Measurements from ENCODE around the gene NUAK2.
"Not testable (repeated sequence)": the region's sequence is repeated elsewhere in the genome, so short reads cannot be mapped to it uniquely, and the experiment has no call there.

Gene NUAK2

GRCh38 chr1:205321162-205321958, at the start of gene NUAK2:
Gene NUAK2, minus strand, starts transcription at chr1:205321745. Its CDS starts 117 bp downstream, at chr1:205321628.
- in situ Hi-C loops (cut with MboI; ENCODE audit: low sequenced_read_pairs): loop anchor here (5.0 kb wide), 1 partner anchor 39 kb away; no protein-coding TSS in a partner anchor

GRCh38 chr1:205370780-205371179, 49.2 kb upstream of the NUAK2 start:
- in situ Hi-C loops (cut with MboI; ENCODE audit: low sequenced_read_pairs): no loop called here

DNA sequence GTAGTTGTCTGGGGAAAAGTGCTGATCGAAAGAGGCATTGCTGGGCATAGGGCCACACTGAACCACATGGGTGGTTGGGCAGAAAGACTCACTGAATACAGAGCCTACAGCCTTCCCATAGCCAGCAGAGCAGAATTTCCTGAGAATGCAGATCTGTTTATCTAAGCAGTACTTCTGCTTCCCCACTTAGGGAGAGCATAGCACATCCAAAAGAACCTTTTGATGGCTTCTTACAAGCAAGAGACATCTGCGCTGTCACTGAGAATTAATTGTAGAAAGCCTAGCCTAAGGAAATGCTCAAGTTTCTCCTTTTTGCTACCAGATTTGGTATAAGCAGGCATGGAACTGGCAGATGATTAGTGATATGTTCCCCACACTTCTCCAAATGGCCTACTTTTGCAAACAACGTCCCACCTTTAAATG, 48.2 kb upstream of the NUAK2 start:
- in situ Hi-C loops (cut with MboI; ENCODE audit: low sequenced_read_pairs): no loop called here

GRCh38 chr1:205368478-205368877, 46.9 kb upstream of the NUAK2 start:
- in situ Hi-C loops (cut with MboI; ENCODE audit: low sequenced_read_pairs): no loop called here

- in situ Hi-C loops (cut with MboI; ENCODE audit: low sequenced_read_pairs): no loop called here
Observed at GRCh38 chr1:205365945-205366463, 44.5 kb upstream of the NUAK2 start.

- in situ Hi-C loops (cut with MboI; ENCODE audit: low sequenced_read_pairs): not testable (repeated sequence)
Observed at GRCh38 chr1:205365086-205365485, 43.5 kb upstream of the NUAK2 start.

DNA sequence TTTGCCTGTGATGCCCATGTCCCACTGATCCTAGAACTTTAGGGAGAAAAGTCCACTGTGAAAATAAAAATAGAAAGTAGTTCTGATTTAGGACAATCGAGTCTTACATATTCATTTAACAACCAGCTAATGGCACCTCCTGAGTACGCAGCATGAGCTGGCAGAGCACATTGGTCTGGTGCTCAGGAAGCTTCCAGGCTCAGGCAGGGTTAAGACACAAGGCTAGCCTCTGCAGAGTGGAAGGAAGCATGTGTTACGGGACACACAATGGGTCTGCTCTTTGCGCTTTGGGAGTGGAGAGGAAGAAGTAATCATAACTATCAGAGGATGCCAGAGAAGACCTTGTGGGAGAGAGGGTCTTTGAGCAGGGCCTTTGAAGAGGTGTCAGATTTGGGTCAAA, 39.3 kb upstream of the NUAK2 start:
- in situ Hi-C loops (cut with MboI; ENCODE audit: low sequenced_read_pairs): no loop called here

DNA sequence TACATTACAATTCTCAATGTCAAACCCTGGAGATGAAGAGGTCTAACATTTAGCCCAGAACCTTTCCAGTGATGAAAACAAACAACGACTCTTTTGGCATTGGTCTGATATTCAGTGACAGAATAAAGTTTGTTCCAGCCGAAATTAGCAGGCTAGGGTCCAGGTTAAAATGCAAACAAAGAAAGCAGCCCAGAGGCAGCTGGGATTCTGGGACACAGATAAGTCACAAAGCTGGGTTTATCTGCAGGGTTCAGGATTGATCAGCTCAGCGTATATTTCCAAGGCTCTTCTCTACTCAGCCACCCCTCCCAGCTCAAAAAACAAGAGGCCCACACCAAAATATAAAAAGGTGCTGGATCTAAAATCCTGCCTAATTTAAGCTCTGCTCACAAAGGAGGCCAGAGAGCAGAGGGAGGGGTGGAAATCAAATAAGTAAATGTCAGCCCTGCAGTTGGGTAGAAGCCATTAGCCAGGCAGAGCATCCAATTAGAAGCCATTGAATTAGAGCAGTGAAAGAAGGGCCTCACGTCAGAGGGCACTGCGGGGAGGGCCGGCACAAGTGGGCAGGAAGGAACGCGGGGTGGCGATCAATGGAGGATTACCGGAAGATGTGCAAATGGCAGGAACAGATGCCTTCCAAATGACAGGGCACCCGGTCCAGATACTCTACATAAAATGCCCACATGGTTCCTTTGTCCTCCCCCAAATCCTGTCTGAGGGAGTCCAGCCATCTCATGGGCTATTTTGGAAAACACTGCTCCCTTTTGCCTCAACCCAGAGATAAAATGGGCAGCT, 38.4 kb upstream of the NUAK2 start:
- in situ Hi-C loops (cut with MboI; ENCODE audit: low sequenced_read_pairs): loop anchor here (10.0 kb wide), 1 partner anchor 165 kb away; no protein-coding TSS in a partner anchor

DNA sequence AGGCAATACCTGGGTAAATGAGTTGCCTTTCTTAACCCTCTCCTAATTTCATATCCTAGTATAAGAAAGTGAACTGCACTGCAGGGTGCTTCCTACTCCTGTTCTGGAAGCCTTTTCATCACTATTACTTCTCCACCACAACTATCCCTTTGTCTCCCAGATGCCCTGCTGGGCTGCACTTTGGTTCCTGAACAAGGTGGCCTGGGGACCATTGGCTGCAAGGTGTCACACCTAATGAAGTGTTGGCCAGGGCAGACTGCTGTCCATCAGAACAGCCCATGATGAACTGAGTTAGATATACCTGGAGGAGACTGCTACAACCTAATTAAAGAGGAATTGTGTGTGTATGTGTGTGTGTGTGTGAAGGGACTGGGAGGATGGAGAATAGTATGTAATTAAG, 37.0 kb upstream of the NUAK2 start:
- in situ Hi-C loops (cut with MboI; ENCODE audit: low sequenced_read_pairs): loop anchor here (10.0 kb wide), 1 partner anchor 166 kb away; no protein-coding TSS in a partner anchor

DNA sequence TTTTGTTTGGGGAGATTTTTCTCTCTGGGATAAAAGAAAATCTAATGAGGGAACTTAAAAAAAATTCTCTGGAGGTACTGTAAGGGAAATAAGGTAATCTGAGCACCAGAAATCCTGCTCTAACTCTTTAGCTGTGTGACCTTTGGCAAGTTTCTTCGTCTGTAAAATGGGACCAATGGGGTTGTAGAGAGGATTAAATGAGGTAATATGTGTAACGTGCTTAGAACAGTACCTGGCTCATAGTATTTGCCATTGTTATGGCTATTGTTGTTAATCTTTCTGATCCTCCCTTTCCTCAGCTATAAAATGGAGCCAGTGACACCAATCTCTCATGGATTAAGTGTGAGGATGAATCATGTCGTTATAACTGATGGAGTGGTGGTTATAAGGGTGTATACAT, 36.0 kb upstream of the NUAK2 start:
- in situ Hi-C loops (cut with MboI; ENCODE audit: low sequenced_read_pairs): loop anchor here (10.0 kb wide), 1 partner anchor 167 kb away; no protein-coding TSS in a partner anchor

- in situ Hi-C loops (cut with MboI; ENCODE audit: low sequenced_read_pairs): loop anchor here (10.0 kb wide), 1 partner anchor 168 kb away; no protein-coding TSS in a partner anchor
Observed at GRCh38 chr1:205356440-205357139, 35.0 kb upstream of the NUAK2 start, which contains the start of gene KLHDC8A. Gene KLHDC8A, minus strand, starts transcription at chr1:205356922. Its CDS starts 13,318 bp downstream, at chr1:205343604.

GRCh38 chr1:205355075-205355453, 33.5 kb upstream of the NUAK2 start:
- in situ Hi-C loops (cut with MboI; ENCODE audit: low sequenced_read_pairs): loop anchor here (10.0 kb wide), 1 partner anchor 170 kb away; no protein-coding TSS in a partner anchor

GRCh38 chr1:205354259-205355074, 32.9 kb upstream of the NUAK2 start:
- in situ Hi-C loops (cut with MboI; ENCODE audit: low sequenced_read_pairs): loop anchor here (10.0 kb wide), 1 partner anchor 170 kb away; no protein-coding TSS in a partner anchor

- in situ Hi-C loops (cut with MboI; ENCODE audit: low sequenced_read_pairs): loop anchor here (10.0 kb wide), 1 partner anchor 171 kb away; no protein-coding TSS in a partner anchor
Observed at GRCh38 chr1:205353612-205354011, 32.1 kb upstream of the NUAK2 start.

- in situ Hi-C loops (cut with MboI; ENCODE audit: low sequenced_read_pairs): loop anchor here (10.0 kb wide), 1 partner anchor 172 kb away; no protein-coding TSS in a partner anchor
Observed at GRCh38 chr1:205353191-205353590, 31.6 kb upstream of the NUAK2 start.

- in situ Hi-C loops (cut with MboI; ENCODE audit: low sequenced_read_pairs): loop anchor here (10.0 kb wide), 1 partner anchor 173 kb away; no protein-coding TSS in a partner anchor
Observed at GRCh38 chr1:205351984-205352713, 30.6 kb upstream of the NUAK2 start.

DNA sequence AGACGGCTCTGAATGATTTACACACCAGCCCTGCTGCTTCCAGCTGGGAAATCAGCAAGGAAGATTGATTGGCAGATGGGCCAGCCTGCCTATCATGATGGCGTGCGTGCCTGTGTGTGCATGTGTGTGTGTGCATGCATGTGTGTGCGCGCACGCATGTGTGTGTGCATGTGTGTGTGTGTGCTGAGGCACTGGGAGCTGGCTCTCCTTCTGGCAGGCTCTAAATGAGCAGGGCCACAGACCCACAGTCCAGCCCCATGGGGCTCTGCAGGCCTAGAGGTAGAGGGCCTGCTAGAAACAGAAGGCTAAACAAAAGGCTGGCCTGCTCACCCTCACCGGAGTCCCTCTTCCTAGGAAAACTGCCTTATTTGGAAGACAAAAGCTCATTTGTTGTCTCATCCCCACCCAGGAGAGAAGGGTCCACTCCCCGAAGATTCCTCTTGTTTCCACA, 29.2 kb upstream of the NUAK2 start:
- in situ Hi-C loops (cut with MboI; ENCODE audit: low sequenced_read_pairs): loop anchor here (10.0 kb wide), 1 partner anchor 174 kb away; no protein-coding TSS in a partner anchor

GRCh38 chr1:205350124-205350523, 28.6 kb upstream of the NUAK2 start:
- in situ Hi-C loops (cut with MboI; ENCODE audit: low sequenced_read_pairs): loop anchor here (10.0 kb wide), 1 partner anchor 175 kb away; no protein-coding TSS in a partner anchor

Measured in HL-60/S4 treated with phorbol 12-myristate 13-acetate at 8.2 ng/mL for 4 days and 3 days (cell line).